Measurements from ENCODE around the gene H1-8. TPM values are rescaled to one million over a fixed set of nuclear protein-coding genes. Genes with fewer than 3 reads are reported as not detected.
"Not testable (repeated sequence)": the region's sequence is repeated elsewhere in the genome, so short reads cannot be mapped to it uniquely, and the experiment has no call there.

H1-8 gene
- polyA plus RNA-seq, 1 donor, result not detected

GRCh38 chr3:129533406-129533805 is 9.6 kb upstream of the H1-8 start:
- DNase-seq (ENCODE audit: low read depth), result no peak

GRCh38 chr3:129534428-129535027 is 8.4 kb upstream of the H1-8 start:
- DNase-seq (ENCODE audit: low read depth), result no peak

GRCh38 chr3:129535075-129535474 is 7.9 kb upstream of the H1-8 start:
- DNase-seq (ENCODE audit: low read depth), result no peak

GRCh38 chr3:129536374-129536667 is 6.7 kb upstream of the H1-8 start:
- DNase-seq (ENCODE audit: low read depth), result no peak

- no peak for DNase-seq (ENCODE audit: low read depth)
Observed at GRCh38 chr3:129536804-129537203, 6.2 kb upstream of the H1-8 start.

GRCh38 chr3:129539206-129539605 is 3.8 kb upstream of the H1-8 start:
- no peak for DNase-seq (ENCODE audit: low read depth)

- DNase-seq (ENCODE audit: low read depth), result no peak
Observed at GRCh38 chr3:129540776-129541516, 2.0 kb upstream of the H1-8 start.

- DNase-seq (ENCODE audit: low read depth), result no peak
Observed at GRCh38 chr3:129542747-129543146, 228 bp upstream of the H1-8 start.

GRCh38 chr3:129543999-129544398 is 1.0 kb downstream of the H1-8 start:
- no peak for DNase-seq (ENCODE audit: low read depth)

GRCh38 chr3:129545951-129546350 is 3.0 kb downstream of the H1-8 start:
- not testable (repeated sequence) for DNase-seq (ENCODE audit: low read depth)

- DNase-seq (ENCODE audit: low read depth), result no peak
Observed at GRCh38 chr3:129547241-129547640, 4.3 kb downstream of the H1-8 start.

GRCh38 chr3:129548104-129548965 is 5.4 kb downstream of the H1-8 start:
- no peak for DNase-seq (ENCODE audit: low read depth)

GRCh38 chr3:129549006-129549800 is 6.2 kb downstream of the H1-8 start:
- no peak for DNase-seq (ENCODE audit: low read depth)

GRCh38 chr3:129549805-129550204 is 6.8 kb downstream of the H1-8 start:
- DNase-seq (ENCODE audit: low read depth), result no peak

GRCh38 chr3:129552287-129553050 is 9.5 kb downstream of the H1-8 start:
- no peak for DNase-seq (ENCODE audit: low read depth)

GRCh38 chr3:129553171-129553570 is 10.2 kb downstream of the H1-8 start:
- DNase-seq (ENCODE audit: low read depth), result no peak

- DNase-seq (ENCODE audit: low read depth), result no peak
Observed at GRCh38 chr3:129553719-129554118, 10.7 kb downstream of the H1-8 start.

GRCh38 chr3:129554356-129555152 is 11.6 kb downstream of the H1-8 start:
- no peak for DNase-seq (ENCODE audit: low read depth)

GRCh38 chr3:129555153-129555550 is 12.2 kb downstream of the H1-8 start:
- no peak for DNase-seq (ENCODE audit: low read depth)

GRCh38 chr3:129555616-129556357 is 12.8 kb downstream of the H1-8 start:
- no peak for DNase-seq (ENCODE audit: low read depth)
